CD4-positive, alpha-beta T cell treated with Interferon gamma for 1 hour (primary cell): ENCODE data around the gene RALGAPA1.

Experiments
- DNase-seq: peaks from one replicate; pipeline ENCODE4 v3.0.0-alpha.2; 2020

RALGAPA1 gene

DNA sequence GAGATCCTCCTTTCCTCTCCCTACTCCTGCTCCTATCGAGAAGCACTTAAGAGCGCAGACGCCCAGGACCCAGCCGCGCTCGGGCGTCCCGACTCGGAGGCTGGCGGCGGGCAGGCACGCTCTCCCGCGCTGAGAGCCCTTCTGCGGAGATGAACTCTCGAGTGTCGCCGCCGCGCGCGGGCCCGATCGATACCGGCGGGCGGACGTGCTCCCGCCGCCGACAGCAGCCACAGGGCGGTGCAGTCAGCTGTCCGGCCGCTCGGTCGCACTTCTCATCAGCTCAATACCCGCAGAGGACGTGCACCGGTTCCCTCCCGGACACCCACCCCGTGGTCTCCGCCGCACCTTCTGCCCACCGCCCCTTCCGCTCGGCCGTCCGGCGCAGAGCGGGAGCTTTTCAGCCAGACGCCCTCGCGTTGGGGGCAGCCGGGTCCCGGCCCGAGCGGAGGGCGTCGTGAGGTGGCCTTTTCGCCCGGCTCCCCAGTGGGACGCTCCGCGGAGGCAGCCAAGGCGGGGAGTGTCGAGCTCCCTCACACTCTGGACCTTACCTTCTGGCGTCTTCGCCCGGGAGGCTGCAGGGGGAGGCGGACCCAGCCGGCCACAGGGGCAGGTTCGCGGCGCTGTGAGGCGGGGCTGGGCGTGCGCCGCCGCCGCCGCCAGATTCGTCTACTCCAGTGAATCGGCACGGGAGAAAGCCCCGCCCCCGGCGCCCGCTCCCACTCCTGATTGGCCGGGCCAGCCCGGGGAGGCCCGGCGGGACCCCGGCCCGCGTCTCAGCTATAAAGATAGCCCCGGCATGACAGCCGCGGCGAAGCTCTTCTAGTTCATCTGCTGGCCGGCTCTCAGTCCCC lies 275.5 kb downstream of the RALGAPA1 start, which contains the start of gene INSM2:
Gene INSM2 (plus strand): TSS at position 808 of the 851 bp plus-strand sequence. CDS start 89 bp downstream, outside the sequence.
- DNase-seq: peak; percentile 39

DNA sequence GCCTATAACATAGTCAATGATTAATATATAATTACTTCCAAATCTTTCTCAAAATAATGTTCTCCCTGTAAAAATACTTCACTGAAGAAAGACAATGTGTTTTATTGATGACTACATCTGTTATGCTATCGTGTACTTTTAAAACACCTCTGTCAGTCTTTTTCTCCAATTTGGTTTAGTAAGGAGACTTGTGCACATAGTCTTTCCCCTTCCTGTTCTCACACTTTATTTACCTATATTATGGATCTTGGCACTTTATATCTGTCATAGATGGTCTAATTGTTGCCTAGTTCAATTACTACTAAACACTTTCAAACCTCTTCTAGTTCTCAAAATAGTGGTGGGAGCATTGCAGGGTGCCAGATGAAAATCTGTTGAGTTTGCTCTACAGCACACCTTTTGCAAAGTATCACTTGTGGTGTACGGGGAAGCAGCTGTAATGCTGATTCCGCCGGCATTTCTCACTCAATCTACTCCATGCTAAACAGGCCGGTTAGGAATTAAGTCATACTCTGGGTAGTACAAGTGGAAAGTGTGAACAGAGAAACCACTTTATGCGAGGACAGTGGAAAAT lies 276.2 kb downstream of the RALGAPA1 start:
- no peak for DNase-seq

DNA sequence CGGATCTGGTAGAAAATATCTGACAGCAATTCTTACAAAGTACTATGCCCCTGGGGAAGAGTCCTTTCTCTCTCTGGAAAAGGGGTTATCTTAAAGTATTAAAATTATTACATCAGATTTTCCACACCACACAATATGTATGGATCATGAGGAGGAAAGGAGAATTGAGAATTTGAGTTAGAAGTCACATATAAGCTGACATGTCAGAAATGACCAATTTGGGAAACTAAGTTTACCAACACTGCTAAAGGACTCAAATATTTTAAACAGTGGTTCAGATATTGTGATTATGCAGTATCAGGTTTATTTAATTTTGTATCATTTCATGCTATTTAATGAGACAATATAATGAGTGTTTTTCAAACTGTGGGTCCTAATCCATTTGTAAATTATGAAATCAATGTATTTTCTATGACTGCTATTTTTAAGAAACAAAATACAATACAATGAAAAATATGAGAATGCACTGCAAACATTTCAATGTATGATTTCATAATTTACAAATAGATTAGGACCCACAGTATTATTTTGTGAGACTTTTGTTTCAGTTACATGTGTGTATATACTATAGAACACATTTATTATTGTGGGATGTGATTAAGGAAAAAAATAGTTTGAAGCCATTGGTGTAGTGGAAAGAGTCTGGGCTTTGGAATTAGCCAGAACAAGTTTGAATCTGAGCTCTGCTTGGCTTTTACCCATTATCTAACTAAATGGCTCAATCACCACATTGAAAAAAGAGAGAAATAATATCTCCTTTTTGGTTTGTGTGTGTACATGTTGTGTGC lies 276.9 kb downstream of the RALGAPA1 start:
- no peak for DNase-seq

DNA sequence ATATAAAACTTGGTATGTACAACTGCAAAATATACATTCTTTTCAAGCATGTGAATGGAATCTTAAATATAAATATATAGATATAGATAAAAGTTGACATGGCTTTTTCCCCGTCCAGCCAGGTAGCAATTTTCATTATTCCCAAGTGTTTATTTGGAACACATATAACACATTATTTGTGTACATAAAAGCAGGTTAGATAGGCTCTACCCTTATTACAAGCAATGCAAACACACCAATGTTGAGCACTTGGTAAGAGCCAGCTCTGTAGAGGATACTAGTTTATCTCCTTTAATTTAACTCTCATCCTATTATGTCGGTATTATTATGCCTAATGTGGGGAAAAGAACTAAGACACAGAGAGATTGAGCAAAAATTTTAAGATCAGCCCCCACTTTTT lies 282.1 kb downstream of the RALGAPA1 start:
- no peak for DNase-seq

DNA sequence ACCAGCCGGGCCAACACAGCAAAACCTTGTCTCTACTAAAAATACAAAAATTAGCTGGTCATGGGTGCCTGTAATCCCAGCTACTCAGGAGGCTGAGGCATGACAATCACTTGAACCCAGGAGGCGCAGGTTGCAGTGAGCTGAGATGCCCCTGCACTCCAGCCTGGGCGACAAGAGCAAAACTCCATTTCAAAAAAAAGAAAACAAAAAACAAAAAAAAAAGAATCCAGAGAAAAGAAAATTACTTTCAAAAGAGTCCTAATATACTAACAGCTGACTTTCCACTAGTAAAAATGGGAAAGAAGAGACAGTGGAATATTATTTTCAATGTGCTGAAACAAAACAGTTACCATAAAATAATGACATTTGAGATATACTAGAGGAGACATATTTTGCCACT lies 283.4 kb downstream of the RALGAPA1 start:
- DNase-seq: no peak

DNA sequence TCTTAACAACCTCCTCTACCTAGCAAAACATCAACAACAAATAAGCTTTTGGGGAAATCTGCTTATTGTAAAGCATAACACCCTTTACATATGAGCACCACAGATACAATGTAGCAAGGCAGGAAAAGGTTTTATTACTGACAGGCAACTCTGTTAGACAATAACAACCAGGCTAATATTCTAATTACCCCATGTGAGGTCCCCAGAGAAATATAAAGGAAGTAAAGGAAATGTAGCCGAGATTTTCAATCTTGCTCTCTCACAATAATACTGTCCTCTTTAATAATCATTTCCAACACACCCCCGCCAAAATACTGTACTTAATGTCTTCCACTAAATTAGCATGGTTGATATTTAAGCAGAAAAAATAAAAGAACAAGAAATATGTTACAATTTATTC lies 289.1 kb downstream of the RALGAPA1 start:
- no peak for DNase-seq

DNA sequence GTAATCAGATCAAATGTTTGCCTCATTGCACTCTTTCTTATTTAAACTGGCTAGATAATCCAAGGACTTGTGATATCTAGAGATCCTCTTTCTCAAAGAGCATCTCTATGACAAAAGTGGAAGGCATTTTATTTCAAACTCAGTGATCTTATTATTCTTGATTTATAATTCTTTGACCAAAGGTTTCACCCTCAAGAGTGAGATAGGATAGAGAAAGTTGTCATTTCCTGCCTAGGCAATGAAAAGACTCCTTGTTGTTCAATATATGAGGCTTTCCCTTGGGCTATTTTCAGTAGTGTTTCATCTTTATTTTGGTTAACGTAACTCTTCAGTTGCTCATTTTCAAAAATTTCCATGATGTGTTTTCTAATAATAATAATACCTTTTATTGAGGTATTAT lies 293.2 kb downstream of the RALGAPA1 start:
- DNase-seq: no peak

DNA sequence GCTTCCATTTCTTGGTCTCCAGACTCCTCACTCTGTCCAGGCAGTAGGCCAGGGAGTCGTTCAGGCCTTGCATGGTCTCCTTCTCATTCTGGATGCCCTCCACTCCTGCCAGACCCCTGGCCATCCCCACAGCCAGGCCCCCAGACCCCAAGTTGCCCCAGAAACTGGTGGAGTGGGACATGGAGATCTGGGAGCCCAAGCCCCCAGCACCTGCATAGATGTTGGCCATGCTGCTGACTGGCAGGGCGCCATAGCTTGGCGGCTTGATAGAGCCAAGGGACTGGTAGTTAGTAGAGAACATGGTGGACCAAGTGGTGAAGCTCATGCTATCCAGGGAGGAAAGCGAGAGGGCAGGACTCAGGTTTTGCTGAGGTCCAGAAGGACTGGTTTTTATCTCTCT lies 296.3 kb downstream of the RALGAPA1 start:
- DNase-seq: no peak

DNA sequence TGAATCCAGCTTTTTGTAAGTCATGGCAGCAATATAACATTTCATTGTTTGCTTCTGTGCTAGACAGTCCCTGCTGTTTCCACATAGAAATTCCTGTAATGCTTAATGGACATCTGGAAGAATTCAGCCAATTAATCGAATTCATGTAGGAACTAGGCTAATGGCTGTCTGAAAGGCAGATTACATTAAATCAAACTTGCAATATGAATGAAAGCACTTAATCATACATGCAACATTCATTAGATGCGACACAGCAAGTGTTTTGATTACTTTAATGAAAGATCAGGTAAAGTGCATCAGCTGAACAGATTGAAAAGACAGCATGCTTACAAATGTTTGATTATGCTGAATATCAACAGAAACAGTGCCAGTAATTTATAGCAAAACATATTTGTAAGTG lies 299.2 kb downstream of the RALGAPA1 start:
- DNase-seq: no peak

DNA sequence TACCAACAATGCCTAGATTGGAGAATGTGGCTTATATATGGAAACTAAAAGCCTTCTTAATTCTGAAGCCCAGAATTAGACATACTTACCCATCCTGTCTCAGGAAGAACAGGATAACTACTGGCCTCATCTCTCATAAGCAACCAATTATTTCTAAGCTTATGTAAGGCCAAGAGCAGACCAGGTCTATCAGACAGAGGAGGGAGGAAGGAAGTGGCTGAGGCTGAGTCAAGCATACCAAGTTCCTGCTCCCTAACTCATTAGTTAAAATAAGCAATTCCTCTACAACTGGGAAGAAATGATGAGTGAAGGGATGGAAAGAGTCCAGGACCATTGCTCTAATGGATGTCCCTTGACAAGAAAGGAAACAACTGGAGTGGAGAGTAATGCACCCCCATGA lies 302.2 kb downstream of the RALGAPA1 start:
- DNase-seq: no peak

DNA sequence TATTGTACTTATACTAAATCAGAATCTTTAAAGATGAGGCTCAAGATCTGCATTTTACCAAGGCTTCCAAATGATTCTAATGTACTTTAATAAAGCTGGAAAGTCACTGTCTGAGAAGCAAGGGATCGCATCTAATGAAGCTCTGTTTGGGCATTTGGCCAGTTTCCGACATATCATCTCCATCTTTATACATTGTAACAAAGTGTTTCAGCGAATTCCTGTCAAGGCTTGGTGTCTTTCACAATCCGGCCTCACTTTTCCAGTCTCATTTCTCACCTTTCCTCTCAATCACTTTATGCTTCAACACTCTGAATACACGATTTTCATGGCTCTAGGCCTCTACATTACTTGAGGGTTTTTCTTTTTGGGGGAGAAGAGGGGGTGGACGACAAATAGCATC lies 302.6 kb downstream of the RALGAPA1 start:
- DNase-seq: no peak

DNA sequence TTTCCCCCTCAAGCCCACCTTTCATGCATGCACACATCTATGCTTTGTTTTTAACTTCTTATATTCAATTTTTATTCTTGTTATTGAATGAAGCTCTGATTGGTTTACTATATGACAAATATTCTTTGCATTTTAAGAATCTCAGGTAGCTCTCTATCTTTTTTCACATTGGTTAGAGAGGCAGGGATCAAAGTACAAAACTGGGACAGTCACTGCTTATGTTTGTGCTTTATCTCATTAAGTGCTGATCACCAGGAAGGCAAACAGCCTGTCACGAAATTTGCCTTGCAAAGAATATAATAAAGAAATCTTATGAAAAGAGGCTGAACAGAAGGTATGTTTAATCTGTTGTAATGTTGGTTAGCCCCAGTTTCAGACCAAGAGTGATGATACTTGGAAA lies 304.8 kb downstream of the RALGAPA1 start:
- no peak for DNase-seq

DNA sequence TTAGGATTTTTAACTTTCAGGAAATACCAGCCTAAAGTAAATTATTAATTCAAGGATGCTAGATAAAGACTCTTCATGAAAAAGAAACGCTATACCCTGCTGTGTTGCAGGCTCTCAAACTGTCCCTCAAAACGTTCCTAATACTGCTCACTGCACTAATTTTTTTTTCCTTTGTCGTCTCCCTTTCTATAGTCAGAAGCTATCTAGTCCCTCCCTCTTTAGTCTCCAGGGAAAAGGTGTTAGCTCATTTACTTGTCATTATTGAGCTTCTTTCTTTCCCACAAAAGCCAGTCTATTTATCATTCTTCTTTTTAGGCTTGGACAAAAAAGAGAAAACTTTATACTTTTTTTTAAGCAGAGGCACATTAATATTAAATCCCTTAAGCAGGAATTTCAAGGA lies 305.4 kb downstream of the RALGAPA1 start:
- DNase-seq: no peak

DNA sequence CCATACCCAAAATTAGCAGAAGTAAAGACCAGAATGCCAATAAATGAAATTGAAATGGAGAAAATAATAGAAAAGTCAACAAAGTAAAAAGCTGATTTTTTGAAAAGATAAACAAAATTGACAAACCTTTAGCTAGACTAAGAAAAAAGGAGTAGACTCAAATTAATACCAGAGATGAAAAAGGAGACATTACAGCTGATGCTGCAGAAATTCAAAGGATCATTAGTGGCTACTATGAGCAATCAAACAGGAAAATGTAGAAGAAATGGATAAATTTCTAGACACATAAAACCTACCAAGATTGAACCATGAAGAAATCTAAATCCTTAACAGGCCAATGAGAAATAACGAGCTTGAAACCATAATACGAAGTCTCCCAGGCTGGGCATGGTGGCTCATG lies 309.9 kb downstream of the RALGAPA1 start:
- no peak for DNase-seq

DNA sequence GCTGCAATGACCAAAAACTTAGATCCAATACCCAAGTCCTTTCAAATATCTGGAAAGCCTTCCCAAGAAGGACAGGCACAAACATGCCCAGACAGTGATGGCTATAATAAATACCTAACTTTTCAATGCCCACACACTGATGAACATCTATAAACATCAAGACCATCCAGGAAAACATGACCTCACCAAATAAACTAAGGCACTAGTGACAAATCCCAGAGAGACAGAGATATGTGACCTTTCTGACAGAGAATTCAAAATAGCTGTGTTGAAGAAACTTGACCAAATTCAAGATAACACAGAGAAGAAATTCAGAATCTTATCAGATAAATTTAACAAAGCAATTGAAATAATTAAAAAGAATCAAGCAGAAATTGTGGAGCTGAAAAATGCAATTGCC lies 313.8 kb downstream of the RALGAPA1 start:
- DNase-seq: no peak

DNA sequence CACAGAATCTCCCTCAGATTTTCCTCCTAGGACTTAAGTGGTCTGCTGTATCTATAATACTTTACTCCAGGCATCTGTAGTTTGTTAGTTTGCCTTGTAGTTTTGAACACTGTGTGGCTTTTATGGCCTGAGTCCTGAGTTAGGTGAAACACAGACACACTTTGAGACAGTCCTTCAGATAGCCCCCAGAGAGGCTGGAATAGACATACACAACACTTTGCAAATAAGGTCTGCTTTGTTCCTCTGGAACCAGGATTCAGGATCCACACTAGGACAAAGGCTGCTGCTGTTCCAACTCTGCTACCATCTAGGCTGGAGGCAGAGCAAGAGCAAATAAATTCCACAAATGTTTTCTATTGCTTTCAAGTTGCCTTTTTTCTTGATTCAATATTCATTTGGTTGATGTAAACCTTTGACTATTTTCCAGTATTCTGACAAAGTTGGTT lies 316.5 kb downstream of the RALGAPA1 start:
- DNase-seq: no peak
